Measurements from ENCODE around the gene ENTPD6.

DNA sequence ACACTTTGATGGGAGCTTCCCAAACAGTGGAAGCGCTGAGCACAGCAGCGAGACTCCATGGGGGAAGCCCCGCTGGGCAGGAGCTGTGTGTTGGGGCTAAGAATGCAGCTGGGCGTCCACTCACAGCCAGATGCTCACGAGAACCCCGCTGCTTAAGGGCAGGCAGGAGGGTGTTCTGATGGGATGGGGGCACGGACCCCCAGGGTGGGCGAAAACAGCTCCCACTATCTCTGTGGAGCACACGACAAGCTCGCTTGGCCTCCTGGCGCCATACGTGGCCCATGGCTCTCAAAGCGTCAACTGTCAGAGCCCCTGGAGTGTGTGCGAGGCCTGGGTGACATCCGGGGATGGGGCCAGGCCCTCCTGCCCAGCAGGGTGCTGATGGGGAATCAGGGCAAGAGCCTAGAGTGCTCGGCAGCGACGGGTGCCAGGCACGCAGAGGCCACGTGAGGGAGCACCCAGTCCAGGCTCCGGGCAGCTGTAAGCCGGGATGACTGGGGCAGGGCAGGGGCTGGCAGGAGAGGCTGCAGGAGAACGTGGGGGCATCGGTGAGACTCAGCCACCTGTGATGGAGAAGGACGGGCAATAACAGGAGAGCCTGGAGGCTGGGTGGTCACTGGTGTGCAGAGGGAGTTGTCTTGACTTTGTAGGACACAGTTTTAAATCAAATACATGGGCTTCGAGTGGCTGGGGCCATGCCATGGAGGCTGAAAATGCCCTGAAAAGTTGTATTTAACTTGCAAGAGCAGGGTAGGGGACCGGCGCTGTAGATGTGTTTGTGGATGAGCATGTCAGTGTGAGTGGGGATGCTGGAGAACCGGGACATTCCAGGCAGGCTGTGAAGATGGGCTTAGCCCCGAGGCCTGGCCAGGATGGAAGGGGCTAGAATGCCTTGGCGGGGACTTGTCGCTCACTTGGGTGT lies 79.6 kb downstream of the ENTPD6 start:
- TF ChIP-seq TCF12 (IDR thresholded peaks at IDR 0.05; ENCODE audit: low read depth) (no peak), CEBPB (IDR thresholded peaks at IDR 0.05) (no peak), EP300 (IDR thresholded peaks at IDR 0.05; ENCODE audit: borderline replicate concordance) (no peak), NFIC (IDR thresholded peaks at IDR 0.05) (no peak), YY1 (IDR thresholded peaks at IDR 0.05; ENCODE audit: low read depth) (no peak), ZBTB7A (IDR thresholded peaks at IDR 0.05; ENCODE audit: low read depth) (no peak), RAD21 (IDR thresholded peaks at IDR 0.05; ENCODE audit: low read depth) (no peak), TAF1 (IDR thresholded peaks at IDR 0.05; ENCODE audit: low read depth) (no peak), CREB1 (IDR thresholded peaks at IDR 0.05; ENCODE audit: low read depth) (no peak)
- TF ChIP-seq, protein P1, sequence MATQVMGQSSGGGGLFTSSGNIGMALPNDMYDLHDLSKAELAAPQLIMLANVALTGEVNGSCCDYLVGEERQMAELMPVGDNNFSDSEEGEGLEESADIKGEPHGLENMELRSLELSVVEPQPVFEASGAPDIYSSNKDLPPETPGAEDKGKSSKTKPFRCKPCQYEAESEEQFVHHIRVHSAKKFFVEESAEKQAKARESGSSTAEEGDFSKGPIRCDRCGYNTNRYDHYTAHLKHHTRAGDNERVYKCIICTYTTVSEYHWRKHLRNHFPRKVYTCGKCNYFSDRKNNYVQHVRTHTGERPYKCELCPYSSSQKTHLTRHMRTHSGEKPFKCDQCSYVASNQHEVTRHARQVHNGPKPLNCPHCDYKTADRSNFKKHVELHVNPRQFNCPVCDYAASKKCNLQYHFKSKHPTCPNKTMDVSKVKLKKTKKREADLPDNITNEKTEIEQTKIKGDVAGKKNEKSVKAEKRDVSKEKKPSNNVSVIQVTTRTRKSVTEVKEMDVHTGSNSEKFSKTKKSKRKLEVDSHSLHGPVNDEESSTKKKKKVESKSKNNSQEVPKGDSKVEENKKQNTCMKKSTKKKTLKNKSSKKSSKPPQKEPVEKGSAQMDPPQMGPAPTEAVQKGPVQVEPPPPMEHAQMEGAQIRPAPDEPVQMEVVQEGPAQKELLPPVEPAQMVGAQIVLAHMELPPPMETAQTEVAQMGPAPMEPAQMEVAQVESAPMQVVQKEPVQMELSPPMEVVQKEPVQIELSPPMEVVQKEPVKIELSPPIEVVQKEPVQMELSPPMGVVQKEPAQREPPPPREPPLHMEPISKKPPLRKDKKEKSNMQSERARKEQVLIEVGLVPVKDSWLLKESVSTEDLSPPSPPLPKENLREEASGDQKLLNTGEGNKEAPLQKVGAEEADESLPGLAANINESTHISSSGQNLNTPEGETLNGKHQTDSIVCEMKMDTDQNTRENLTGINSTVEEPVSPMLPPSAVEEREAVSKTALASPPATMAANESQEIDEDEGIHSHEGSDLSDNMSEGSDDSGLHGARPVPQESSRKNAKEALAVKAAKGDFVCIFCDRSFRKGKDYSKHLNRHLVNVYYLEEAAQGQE (IDR thresholded peaks at IDR 0.05; ENCODE audit: low read depth): no peak
- TF ChIP-seq, protein P2, sequence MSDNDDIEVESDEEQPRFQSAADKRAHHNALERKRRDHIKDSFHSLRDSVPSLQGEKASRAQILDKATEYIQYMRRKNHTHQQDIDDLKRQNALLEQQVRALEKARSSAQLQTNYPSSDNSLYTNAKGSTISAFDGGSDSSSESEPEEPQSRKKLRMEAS (IDR thresholded peaks at IDR 0.05): no peak
